NCI-H2171 treated with DMSO at 0.1 percent for 48 hours (cell line): ENCODE data around the gene AIF1.
"Not testable (repeated sequence)": the region's sequence is repeated elsewhere in the genome, so short reads cannot be mapped to it uniquely, and the experiment has no call there.

Experiments
- DNase-seq: peaks from one replicate; lab custom pipeline; 2025; lab: John Stamatoyannopoulos, UW

AIF1 gene

GRCh38 chr6:31580807-31581433, 34.1 kb upstream of the AIF1 start:
- DNase-seq = peak; percentile 66

GRCh38 chr6:31581434-31582229, 33.4 kb upstream of the AIF1 start:
- no peak for DNase-seq

GRCh38 chr6:31582230-31582643, 32.8 kb upstream of the AIF1 start, which contains the start of gene LTB:
Gene LTB (minus strand): TSS chr6:31582424. CDS start chr6:31582417, 7 bp downstream.
- DNase-seq = no peak

DNA sequence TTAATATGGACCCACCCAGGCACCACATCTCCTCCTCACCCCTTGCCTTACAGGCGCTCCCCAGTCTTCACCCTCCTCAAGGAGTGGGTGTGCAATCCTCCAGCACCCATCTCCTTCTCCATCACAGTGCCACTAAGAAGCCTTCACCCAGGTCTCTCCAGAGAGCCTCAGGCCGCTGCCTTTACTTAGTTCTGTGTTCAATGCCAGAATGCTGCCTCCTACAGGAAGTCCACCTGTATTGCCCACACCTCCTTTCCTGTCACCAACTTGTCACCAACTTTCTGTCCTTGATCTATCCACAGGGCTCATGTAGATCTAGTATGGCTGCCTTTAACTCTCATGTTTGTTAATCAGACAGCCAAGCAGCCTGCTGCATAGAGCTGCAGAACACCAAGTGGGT, 29.5 kb upstream of the AIF1 start:
- no peak for DNase-seq

GRCh38 chr6:31586008-31586407, 29.0 kb upstream of the AIF1 start, which contains the start of gene LST1:
Gene LST1 (plus strand): TSS chr6:31586277. CDS start chr6:31587300, 1,023 bp downstream.
- no peak for DNase-seq

DNA sequence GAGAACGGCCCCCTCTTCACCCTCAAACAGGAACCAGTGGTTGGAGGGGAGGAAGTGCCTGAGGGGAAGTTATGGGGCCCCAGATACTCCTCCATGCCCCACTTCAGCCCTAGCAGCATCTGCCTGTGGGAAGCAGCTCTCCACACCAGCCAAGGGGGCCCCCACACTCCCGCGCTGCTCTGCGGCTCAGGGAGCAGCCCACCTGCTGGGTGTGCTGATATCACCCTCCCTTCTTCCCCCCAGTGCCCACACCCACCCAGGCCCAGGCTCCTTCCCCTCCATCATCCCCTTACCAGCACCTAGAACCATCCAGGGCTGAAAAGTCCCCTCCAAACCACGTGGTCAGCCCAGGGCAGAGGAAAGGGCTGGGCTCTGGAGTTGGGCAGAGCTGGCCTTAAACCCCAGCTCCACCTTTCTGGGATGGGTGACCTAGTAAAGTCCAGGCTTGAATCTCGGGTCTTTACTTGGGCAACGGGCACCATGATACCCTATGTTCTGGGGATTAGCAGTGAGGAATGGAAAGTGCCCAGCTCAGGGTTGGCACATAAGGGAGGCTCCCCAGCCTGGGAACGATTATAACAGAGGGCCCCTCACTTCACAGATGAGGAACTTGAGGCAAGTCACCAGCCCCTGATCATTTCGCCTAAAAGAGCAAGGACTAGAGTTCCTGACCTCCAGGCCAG, 28.3 kb upstream of the AIF1 start:
- no peak for DNase-seq

GRCh38 chr6:31587791-31588777, 26.9 kb upstream of the AIF1 start:
- no peak for DNase-seq

- no peak for DNase-seq
These were observed 26.0 kb upstream of the AIF1 start for GRCh38 chr6:31588871-31589650.

DNA sequence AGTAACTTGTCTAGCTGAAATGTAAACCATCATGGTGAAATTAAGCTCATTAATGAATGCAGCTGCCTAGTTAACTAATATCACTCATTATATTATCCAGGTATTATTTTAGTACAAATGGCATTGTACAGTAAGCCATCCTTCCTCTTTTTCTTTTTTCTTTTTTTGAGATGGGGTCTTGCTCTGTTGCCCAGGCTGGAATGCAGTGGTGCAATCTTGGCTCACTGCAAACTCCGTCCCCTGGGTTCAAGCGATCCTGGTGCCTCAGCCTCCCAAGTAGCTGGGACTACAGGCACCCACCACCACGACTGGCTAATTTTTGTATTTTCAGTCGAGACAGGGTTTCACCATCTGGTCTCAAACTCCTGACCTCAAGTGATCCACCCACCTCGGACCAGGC, 24.3 kb upstream of the AIF1 start:
- not testable (repeated sequence) for DNase-seq

- no peak for DNase-seq
These were observed 22.6 kb upstream of the AIF1 start for GRCh38 chr6:31592396-31592771.

DNA sequence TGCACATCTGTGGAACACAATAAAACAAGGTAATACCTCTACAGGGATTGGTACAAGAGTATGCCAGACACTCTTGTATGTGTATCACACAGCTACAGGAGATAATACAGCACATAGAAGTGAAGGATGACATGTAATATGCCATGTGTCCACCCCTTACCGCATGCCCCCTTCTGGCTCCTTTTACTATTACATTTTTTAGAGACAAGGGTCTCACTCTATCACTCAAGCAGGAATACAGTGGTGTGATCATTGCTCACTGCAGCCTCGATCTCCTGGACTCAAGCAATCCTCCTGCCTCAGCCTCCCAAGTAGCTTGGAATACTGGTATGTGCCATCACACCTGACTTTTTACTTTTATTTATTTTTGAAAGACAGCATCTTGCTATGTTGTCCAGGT, 18.0 kb upstream of the AIF1 start:
- DNase-seq = peak; percentile 34

DNA sequence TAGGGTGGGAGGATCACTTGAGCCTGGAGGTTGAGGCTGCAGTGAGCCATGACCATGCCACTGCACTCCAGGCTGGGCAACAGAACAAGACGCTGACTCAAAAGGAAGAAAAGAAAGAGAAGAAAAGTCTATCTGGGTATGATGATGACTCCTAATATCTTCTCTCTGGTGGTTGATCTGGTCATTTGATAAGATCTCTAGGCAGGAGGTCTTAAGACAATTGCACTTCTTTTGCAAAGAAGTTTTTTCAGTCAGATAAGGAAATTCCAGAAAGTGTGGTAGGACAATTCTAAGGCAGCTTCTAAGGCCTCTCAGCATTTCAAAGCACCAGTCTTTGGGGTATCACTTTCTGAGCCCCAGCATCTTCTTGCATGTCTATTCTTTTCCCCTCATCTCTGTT, 7.7 kb upstream of the AIF1 start:
- DNase-seq = no peak

- DNase-seq = peak; percentile 21
These were observed 5.3 kb upstream of the AIF1 start for GRCh38 chr6:31609519-31610406.

DNA sequence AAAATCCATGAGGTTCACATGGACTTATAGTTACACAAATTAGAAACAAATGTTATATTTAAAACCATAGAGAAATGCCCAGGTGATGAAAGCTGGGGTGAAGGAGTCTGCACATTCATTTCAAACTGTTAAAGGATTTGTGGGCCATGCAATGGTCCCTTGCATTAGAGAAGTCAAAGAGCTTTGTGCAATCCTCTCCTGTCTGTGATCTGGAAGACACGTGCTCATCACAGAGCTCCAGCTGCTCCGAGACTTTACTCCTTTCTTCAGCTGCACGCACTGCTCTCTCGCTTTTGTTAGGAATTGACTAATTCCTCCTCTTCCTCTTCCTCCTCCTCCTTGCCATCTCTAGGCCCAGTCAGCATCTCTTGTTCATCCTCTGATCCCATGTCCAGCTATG, 4.1 kb upstream of the AIF1 start:
- no peak for DNase-seq

GRCh38 chr6:31614075-31614619, 887 bp upstream of the AIF1 start:
- no peak for DNase-seq

- no peak for DNase-seq
These were observed 714 bp downstream of the AIF1 start for GRCh38 chr6:31615748-31616147.

- no peak for DNase-seq
These were observed 2.0 kb downstream of the AIF1 start for GRCh38 chr6:31617010-31617409.

DNA sequence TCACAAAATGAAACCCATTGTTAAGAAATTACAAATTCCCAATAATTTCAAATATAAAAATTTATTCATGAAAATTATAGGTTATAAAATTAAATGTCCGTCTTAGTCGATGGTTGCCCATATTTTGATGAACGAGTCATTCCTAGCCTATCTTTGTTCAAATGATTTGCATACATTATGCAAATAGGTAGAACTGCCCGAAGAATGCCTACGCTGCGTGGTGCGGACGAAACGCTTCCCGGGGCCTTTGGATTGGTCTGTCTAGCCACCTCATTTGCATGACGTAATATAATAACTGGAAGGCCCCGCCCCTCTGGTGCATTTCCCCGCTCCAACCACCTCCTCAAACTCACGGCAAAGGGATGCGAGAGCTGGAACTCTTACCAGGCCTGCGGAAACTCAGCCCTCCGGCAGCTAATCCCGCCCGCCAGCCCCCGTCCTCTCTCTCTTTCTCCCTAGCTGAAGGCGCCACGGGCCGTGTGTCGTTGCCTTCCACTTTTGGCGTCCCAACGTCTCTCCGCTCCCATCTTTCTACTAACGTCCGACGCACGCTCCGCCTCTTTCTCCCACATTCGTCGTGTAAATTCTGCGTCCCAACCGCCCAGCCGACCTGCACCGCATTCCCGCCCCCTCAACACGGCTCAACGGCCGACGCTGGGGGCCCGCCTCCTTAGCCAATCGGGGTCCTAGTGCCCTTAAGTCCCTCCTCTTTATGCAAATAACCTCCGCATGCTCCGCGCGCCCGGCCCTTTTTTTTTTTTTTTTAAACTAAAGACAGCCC, 5.0 kb downstream of the AIF1 start:
- DNase-seq = peak; percentile 99
